ENCODE results near the gene TNS2.

Gene TNS2

DNA sequence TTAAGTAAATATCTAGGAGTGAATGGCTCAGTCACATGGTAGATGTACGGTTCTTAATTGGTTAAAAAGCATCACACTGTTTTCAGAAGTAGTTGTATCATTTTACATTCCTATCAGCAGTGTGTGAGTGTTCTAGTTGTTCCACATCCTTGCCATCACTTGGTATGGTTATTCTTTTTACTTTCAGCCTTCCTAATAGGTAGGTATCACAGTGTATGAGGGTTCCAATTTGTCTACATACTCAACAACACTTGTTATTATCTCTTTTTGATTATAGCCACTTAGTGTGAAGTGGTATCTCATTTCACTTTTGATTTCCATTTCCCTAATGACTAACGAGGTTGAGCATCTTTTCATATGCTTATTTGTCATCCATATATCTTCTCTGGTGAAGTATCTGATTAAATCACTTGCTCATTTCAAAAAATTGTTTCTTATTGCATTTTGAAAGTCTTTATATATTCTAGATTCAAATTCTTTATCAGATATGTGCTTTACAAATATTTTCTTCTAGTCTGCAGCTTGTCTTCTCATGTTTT, 32.8 kb downstream of the TNS2 start:
- H3K9me3 ChIP-seq (ENCODE audit: insufficient read depth, low read length, severe bottlenecking): no peaks in the 10 kb centered on the region
- H4K20me1 ChIP-seq (ENCODE audit: insufficient read depth, low read length): no peaks in the 10 kb centered on the region
- no peaks in the 10 kb centered on the region for H3K36me3 ChIP-seq (ENCODE audit: insufficient read depth, low read length)
- peaks cover 9% of the 10 kb centered on the region for H3K79me2 ChIP-seq (ENCODE audit: insufficient read depth, low read length)
- H3K4me3 ChIP-seq (ENCODE audit: low read depth in 1 of 2, low read length in 2 of 2): no peak overlapping the region
- DNase-seq: no peak
- H3K27me3 ChIP-seq (ENCODE audit: insufficient read depth, low read length, poor library complexity): peaks cover 6% of the 10 kb centered on the region
- H2AFZ ChIP-seq (ENCODE audit: low read depth, low read length): no peak overlapping the region
- no peak for TF ChIP-seq EZH2 (IDR thresholded peaks at IDR 0.05; ENCODE audit: borderline replicate concordance, low read depth, low read length, severe bottlenecking)
- TF ChIP-seq, protein P1, sequence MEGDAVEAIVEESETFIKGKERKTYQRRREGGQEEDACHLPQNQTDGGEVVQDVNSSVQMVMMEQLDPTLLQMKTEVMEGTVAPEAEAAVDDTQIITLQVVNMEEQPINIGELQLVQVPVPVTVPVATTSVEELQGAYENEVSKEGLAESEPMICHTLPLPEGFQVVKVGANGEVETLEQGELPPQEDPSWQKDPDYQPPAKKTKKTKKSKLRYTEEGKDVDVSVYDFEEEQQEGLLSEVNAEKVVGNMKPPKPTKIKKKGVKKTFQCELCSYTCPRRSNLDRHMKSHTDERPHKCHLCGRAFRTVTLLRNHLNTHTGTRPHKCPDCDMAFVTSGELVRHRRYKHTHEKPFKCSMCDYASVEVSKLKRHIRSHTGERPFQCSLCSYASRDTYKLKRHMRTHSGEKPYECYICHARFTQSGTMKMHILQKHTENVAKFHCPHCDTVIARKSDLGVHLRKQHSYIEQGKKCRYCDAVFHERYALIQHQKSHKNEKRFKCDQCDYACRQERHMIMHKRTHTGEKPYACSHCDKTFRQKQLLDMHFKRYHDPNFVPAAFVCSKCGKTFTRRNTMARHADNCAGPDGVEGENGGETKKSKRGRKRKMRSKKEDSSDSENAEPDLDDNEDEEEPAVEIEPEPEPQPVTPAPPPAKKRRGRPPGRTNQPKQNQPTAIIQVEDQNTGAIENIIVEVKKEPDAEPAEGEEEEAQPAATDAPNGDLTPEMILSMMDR (IDR thresholded peaks at IDR 0.05; ENCODE audit: borderline replicate concordance, extremely low read depth, low read length, poor library complexity, severe bottlenecking): no peak
- H3K27ac ChIP-seq (ENCODE audit: low read length): no peak overlapping the region
- H3K9ac ChIP-seq (ENCODE audit: low read depth, low read length): no peak overlapping the region
- H3K4me1 ChIP-seq (ENCODE audit: insufficient read depth, low read length): peaks cover 18% of the 10 kb centered on the region
- no peak for ATAC-seq (ENCODE audit: insufficient read depth, low read depth)
- H3K4me2 ChIP-seq (ENCODE audit: insufficient read depth, low read length): no peak overlapping the region

DNA sequence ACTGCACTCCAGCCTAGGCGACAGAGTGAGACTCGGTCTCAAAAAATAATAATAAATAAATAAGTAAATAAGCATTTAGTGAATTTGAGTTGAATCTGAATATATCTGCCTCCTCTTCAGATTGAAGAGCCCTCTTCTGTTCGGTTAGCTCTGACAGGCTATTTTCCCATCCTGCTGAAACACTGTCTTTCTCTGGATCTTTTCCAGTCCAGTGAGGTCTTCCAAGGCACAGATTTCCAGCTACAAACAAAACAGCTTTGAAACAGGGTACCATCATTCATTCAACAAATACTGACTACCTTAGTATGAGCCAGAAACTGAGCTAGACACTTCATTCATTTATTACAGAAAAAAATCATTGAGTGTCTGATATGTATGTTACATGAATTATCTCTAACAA, 36.5 kb downstream of the TNS2 start:
- Histone ChIP-seq H3K27me3 (ENCODE audit: insufficient read depth, low read length, poor library complexity) (peaks cover 17% of the 10 kb centered on the region), H3K79me2 (ENCODE audit: insufficient read depth, low read length) (no peaks in the 10 kb centered on the region), H3K4me3 (ENCODE audit: low read depth in 1 of 2, low read length in 2 of 2) (no peak overlapping the region), H3K9me3 (ENCODE audit: insufficient read depth, low read length, severe bottlenecking) (no peaks in the 10 kb centered on the region), H4K20me1 (ENCODE audit: insufficient read depth, low read length) (no peaks in the 10 kb centered on the region), H3K9ac (ENCODE audit: low read depth, low read length) (no peak overlapping the region), H3K36me3 (ENCODE audit: insufficient read depth, low read length) (no peaks in the 10 kb centered on the region), H2AFZ (ENCODE audit: low read depth, low read length) (no peak overlapping the region), H3K27ac (ENCODE audit: low read length) (no peak overlapping the region), H3K4me1 (ENCODE audit: insufficient read depth, low read length) (no peaks in the 10 kb centered on the region), H3K4me2 (ENCODE audit: insufficient read depth, low read length) (no peak overlapping the region)
- ATAC-seq (ENCODE audit: insufficient read depth, low read depth) (no peak), DNase-seq (no peak)
- TF ChIP-seq, protein P1 (IDR thresholded peaks at IDR 0.05; ENCODE audit: borderline replicate concordance, extremely low read depth, low read length, poor library complexity, severe bottlenecking): no peak
- TF ChIP-seq EZH2 (IDR thresholded peaks at IDR 0.05; ENCODE audit: borderline replicate concordance, low read depth, low read length, severe bottlenecking): no peak

DNA sequence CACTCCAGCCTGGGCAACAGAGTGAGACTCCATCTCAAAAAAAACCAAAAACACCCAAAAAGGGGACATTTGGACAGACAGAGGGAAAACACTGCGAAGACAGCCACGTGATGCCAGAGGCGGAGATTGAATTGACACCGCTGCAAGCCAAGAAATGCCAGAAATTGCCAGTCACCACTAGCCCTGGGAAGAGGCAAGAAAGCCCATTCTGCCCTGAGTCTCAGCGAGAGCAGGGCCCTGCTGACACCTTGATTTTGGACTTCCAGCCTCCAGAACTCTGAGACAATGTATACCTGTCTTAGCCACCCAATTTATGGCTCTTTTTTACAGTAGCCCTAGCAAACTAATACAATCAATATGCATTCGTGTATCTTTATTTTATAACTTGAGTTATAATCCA, 40.2 kb downstream of the TNS2 start:
- H3K36me3 ChIP-seq (ENCODE audit: insufficient read depth, low read length): no peaks in the 10 kb centered on the region
- no peak overlapping the region for H3K27ac ChIP-seq (ENCODE audit: low read length)
- no peaks in the 10 kb centered on the region for H3K4me1 ChIP-seq (ENCODE audit: insufficient read depth, low read length)
- H3K4me2 ChIP-seq (ENCODE audit: insufficient read depth, low read length): no peak overlapping the region
- H3K27me3 ChIP-seq (ENCODE audit: insufficient read depth, low read length, poor library complexity): peaks cover 22% of the 10 kb centered on the region
- no peak overlapping the region for H3K4me3 ChIP-seq (ENCODE audit: low read depth in 1 of 2, low read length in 2 of 2)
- H3K9me3 ChIP-seq (ENCODE audit: insufficient read depth, low read length, severe bottlenecking): no peaks in the 10 kb centered on the region
- H3K9ac ChIP-seq (ENCODE audit: low read depth, low read length): no peak overlapping the region
- no peaks in the 10 kb centered on the region for H3K79me2 ChIP-seq (ENCODE audit: insufficient read depth, low read length)
- H2AFZ ChIP-seq (ENCODE audit: low read depth, low read length): no peak overlapping the region
- no peaks in the 10 kb centered on the region for H4K20me1 ChIP-seq (ENCODE audit: insufficient read depth, low read length)
- ATAC-seq (ENCODE audit: insufficient read depth, low read depth) (no peak), DNase-seq (no peak)
- TF ChIP-seq, protein P1 (IDR thresholded peaks at IDR 0.05; ENCODE audit: borderline replicate concordance, extremely low read depth, low read length, poor library complexity, severe bottlenecking): no peak
- TF ChIP-seq EZH2 (IDR thresholded peaks at IDR 0.05; ENCODE audit: borderline replicate concordance, low read depth, low read length, severe bottlenecking): no peak

DNA sequence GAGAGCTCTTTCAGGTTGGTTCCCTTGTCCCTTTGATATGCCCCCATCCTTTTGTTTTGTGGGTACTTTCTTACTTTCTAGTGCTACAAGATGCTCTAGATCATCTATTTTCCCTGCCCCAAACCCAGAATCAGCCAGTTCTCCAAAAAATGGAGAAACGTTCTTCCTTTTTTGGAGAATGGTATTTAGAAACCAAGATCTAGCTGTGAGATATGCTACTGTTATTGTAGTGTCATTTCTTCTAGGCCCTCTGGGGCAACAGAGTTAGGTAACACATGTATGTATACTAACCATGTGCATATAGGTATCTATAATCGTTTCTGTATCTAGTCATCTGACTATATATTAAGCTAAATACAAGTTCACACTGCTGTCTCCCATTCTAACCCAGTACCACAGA, 40.7 kb downstream of the TNS2 start:
- no peak overlapping the region for H3K4me3 ChIP-seq (ENCODE audit: low read depth in 1 of 2, low read length in 2 of 2)
- DNase-seq: no peak
- H3K79me2 ChIP-seq (ENCODE audit: insufficient read depth, low read length): no peaks in the 10 kb centered on the region
- no peak overlapping the region for H3K9ac ChIP-seq (ENCODE audit: low read depth, low read length)
- H3K36me3 ChIP-seq (ENCODE audit: insufficient read depth, low read length): no peaks in the 10 kb centered on the region
- H3K4me1 ChIP-seq (ENCODE audit: insufficient read depth, low read length): no peaks in the 10 kb centered on the region
- peaks cover 22% of the 10 kb centered on the region for H3K27me3 ChIP-seq (ENCODE audit: insufficient read depth, low read length, poor library complexity)
- no peak for ATAC-seq (ENCODE audit: insufficient read depth, low read depth)
- TF ChIP-seq, protein P1 (IDR thresholded peaks at IDR 0.05; ENCODE audit: borderline replicate concordance, extremely low read depth, low read length, poor library complexity, severe bottlenecking): no peak
- no peak for TF ChIP-seq EZH2 (IDR thresholded peaks at IDR 0.05; ENCODE audit: borderline replicate concordance, low read depth, low read length, severe bottlenecking)
- H3K4me2 ChIP-seq (ENCODE audit: insufficient read depth, low read length): no peak overlapping the region
- H3K9me3 ChIP-seq (ENCODE audit: insufficient read depth, low read length, severe bottlenecking): no peaks in the 10 kb centered on the region
- H3K27ac ChIP-seq (ENCODE audit: low read length): no peak overlapping the region
- H2AFZ ChIP-seq (ENCODE audit: low read depth, low read length): no peak overlapping the region
- H4K20me1 ChIP-seq (ENCODE audit: insufficient read depth, low read length): no peaks in the 10 kb centered on the region

Measured in DND-41 (cell line).